Mucosa of stomach (tissue), 1 donor: ENCODE results near the gene GREM1.

Experiments
- H3K27me3 ChIP-seq: one replicate; pipeline ENCODE4 v1.7.0; 2013; ENCODE audit warnings: mild to moderate bottlenecking, low read length; ENCODE audit not compliant: control insufficient read depth, insufficient read depth
- H3K36me3 ChIP-seq: one replicate; pipeline ENCODE4 v1.7.0; 2013; ENCODE audit warnings: low read length; ENCODE audit not compliant: control insufficient read depth, insufficient read depth
- H3K4me1 ChIP-seq: one replicate; pipeline ENCODE4 v1.7.0; 2013; ENCODE audit warnings: mild to moderate bottlenecking, low read length; ENCODE audit not compliant: control insufficient read depth, insufficient read depth
- H3K4me3 ChIP-seq: one replicate; pipeline ENCODE4 v1.7.0; 2013; ENCODE audit warnings: low read length
- H3K9ac ChIP-seq: one replicate; pipeline ENCODE4 v1.7.0; 2013; ENCODE audit warnings: mild to moderate bottlenecking, low read length, moderate library complexity
- H3K9me3 ChIP-seq: one replicate; pipeline ENCODE4 v1.7.0; 2013; ENCODE audit warnings: mild to moderate bottlenecking, low read length, moderate library complexity; ENCODE audit not compliant: control insufficient read depth
- donor health status: Pancreatic carcinoma.

GREM1 gene

GRCh38 chr15:32717426-32718226 lies at the start of gene GREM1:
TSS of gene GREM1 (plus strand) at chr15:32718004. CDS start at chr15:32730691, 12,687 bp downstream.
- Histone ChIP-seq H3K4me3 (peak within 1 kb of the TSS; percentile 6), H3K9ac (peak within 1 kb of the TSS; percentile 20), H3K36me3 (no peaks in the 10 kb centered on the region), H3K27me3 (peaks cover 64% of the 10 kb centered on the region), H3K9me3 (no peaks in the 10 kb centered on the region), H3K4me1 (peaks cover 10% of the 10 kb centered on the region)

GRCh38 chr15:32668942-32669341 lies 48.9 kb upstream of the GREM1 start:
- H3K27me3 ChIP-seq, result no peaks in the 10 kb centered on the region
- no peaks in the 10 kb centered on the region for H3K4me1 ChIP-seq
- H3K9me3 ChIP-seq, result no peaks in the 10 kb centered on the region
- H3K9ac ChIP-seq, result no peak overlapping the region
- H3K36me3 ChIP-seq, result no peaks in the 10 kb centered on the region
- no peak overlapping the region for H3K4me3 ChIP-seq

- H3K4me1 ChIP-seq, result no peaks in the 10 kb centered on the region
- no peaks in the 10 kb centered on the region for H3K36me3 ChIP-seq
- H3K9me3 ChIP-seq, result no peaks in the 10 kb centered on the region
- no peak overlapping the region for H3K9ac ChIP-seq
- H3K4me3 ChIP-seq, result no peak overlapping the region
- no peaks in the 10 kb centered on the region for H3K27me3 ChIP-seq
Observed at GRCh38 chr15:32669896-32670611, 47.8 kb upstream of the GREM1 start.

GRCh38 chr15:32670623-32671022 lies 47.2 kb upstream of the GREM1 start:
- H3K9me3 ChIP-seq, result no peaks in the 10 kb centered on the region
- H3K4me3 ChIP-seq, result no peak overlapping the region
- H3K9ac ChIP-seq, result no peak overlapping the region
- no peaks in the 10 kb centered on the region for H3K4me1 ChIP-seq
- no peaks in the 10 kb centered on the region for H3K36me3 ChIP-seq
- no peaks in the 10 kb centered on the region for H3K27me3 ChIP-seq

- Histone ChIP-seq H3K4me1 (no peaks in the 10 kb centered on the region), H3K9ac (no peak overlapping the region), H3K36me3 (no peaks in the 10 kb centered on the region), H3K27me3 (no peaks in the 10 kb centered on the region), H3K9me3 (no peaks in the 10 kb centered on the region), H3K4me3 (no peak overlapping the region)
Observed at GRCh38 chr15:32671339-32672325, 46.2 kb upstream of the GREM1 start.

GRCh38 chr15:32674681-32675080 lies 43.1 kb upstream of the GREM1 start:
- no peaks in the 10 kb centered on the region for H3K27me3 ChIP-seq
- H3K9ac ChIP-seq, result no peak overlapping the region
- H3K9me3 ChIP-seq, result no peaks in the 10 kb centered on the region
- no peak overlapping the region for H3K4me3 ChIP-seq
- no peaks in the 10 kb centered on the region for H3K36me3 ChIP-seq
- H3K4me1 ChIP-seq, result no peaks in the 10 kb centered on the region

GRCh38 chr15:32675466-32675865 lies 42.3 kb upstream of the GREM1 start:
- H3K9me3 ChIP-seq, result no peaks in the 10 kb centered on the region

GRCh38 chr15:32676169-32676568 lies 41.6 kb upstream of the GREM1 start:
- no peak overlapping the region for H3K9ac ChIP-seq
- no peaks in the 10 kb centered on the region for H3K4me1 ChIP-seq
- H3K27me3 ChIP-seq, result no peaks in the 10 kb centered on the region
- H3K36me3 ChIP-seq, result no peaks in the 10 kb centered on the region
- H3K4me3 ChIP-seq, result no peak overlapping the region
- no peaks in the 10 kb centered on the region for H3K9me3 ChIP-seq

More at GRCh38 chr15:32675466-32675865, 42.3 kb upstream of the GREM1 start:
- H3K4me3 ChIP-seq, result no peak overlapping the region
- H3K4me1 ChIP-seq, result no peaks in the 10 kb centered on the region
- no peak overlapping the region for H3K9ac ChIP-seq
- H3K27me3 ChIP-seq, result no peaks in the 10 kb centered on the region
- H3K36me3 ChIP-seq, result no peaks in the 10 kb centered on the region

GRCh38 chr15:32677238-32677750 lies 40.5 kb upstream of the GREM1 start:
- no peaks in the 10 kb centered on the region for H3K9me3 ChIP-seq
- H3K4me1 ChIP-seq, result no peaks in the 10 kb centered on the region
- no peaks in the 10 kb centered on the region for H3K27me3 ChIP-seq
- H3K4me3 ChIP-seq, result no peak overlapping the region
- H3K9ac ChIP-seq, result no peak overlapping the region
- H3K36me3 ChIP-seq, result no peaks in the 10 kb centered on the region

GRCh38 chr15:32679298-32679690 lies 38.5 kb upstream of the GREM1 start:
- no peaks in the 10 kb centered on the region for H3K36me3 ChIP-seq
- no peaks in the 10 kb centered on the region for H3K27me3 ChIP-seq
- H3K4me3 ChIP-seq, result no peak overlapping the region
- H3K4me1 ChIP-seq, result no peaks in the 10 kb centered on the region
- H3K9me3 ChIP-seq, result no peaks in the 10 kb centered on the region
- no peak overlapping the region for H3K9ac ChIP-seq

GRCh38 chr15:32682569-32682968 lies 35.2 kb upstream of the GREM1 start:
- Histone ChIP-seq H3K36me3 (no peaks in the 10 kb centered on the region), H3K4me1 (no peaks in the 10 kb centered on the region), H3K9me3 (no peaks in the 10 kb centered on the region), H3K4me3 (no peak overlapping the region), H3K27me3 (no peaks in the 10 kb centered on the region), H3K9ac (no peak overlapping the region)
